Hematopoietic multipotent progenitor cell treated with erythropoietin and hydrocortisone succinate and interleukin-3 and kit ligand, for 8 days (in vitro differentiated cells): ENCODE measurements around the gene OPN3.

ENCODE experiments used
- DNase-seq: peaks from one replicate; pipeline ENCODE4 v3.0.0-alpha.2; 2015

The OPN3 gene

GRCh38 chr1:241586905-241587512, 53.2 kb downstream of the OPN3 start:
- no peak for DNase-seq

- no peak for DNase-seq
Observed at GRCh38 chr1:241582921-241583321, 57.2 kb downstream of the OPN3 start.

GRCh38 chr1:241579434-241579833, 60.7 kb downstream of the OPN3 start:
- DNase-seq = no peak

- DNase-seq = no peak
Observed at GRCh38 chr1:241574154-241574553, 66.0 kb downstream of the OPN3 start.

- no peak for DNase-seq
Observed at GRCh38 chr1:241569848-241570247, 70.3 kb downstream of the OPN3 start.

- no peak for DNase-seq
Observed at GRCh38 chr1:241560849-241561187, 79.4 kb downstream of the OPN3 start.

- no peak for DNase-seq
Observed at GRCh38 chr1:241560146-241560848, 79.9 kb downstream of the OPN3 start.

- no peak for DNase-seq
Observed at GRCh38 chr1:241557551-241558193, 82.5 kb downstream of the OPN3 start.

- DNase-seq = no peak
Observed at GRCh38 chr1:241557031-241557430, 83.1 kb downstream of the OPN3 start.

GRCh38 chr1:241555526-241555925, 84.6 kb downstream of the OPN3 start:
- DNase-seq = no peak

- DNase-seq = no peak
Observed at GRCh38 chr1:241553886-241554592, 86.1 kb downstream of the OPN3 start.

GRCh38 chr1:241551759-241552638, 88.2 kb downstream of the OPN3 start:
- DNase-seq = peak; percentile 47

GRCh38 chr1:241550318-241550717, 89.9 kb downstream of the OPN3 start:
- no peak for DNase-seq

- DNase-seq = no peak
Observed at GRCh38 chr1:241548008-241548407, 92.2 kb downstream of the OPN3 start.
